ENCODE results near the gene EGFL7.
A peak's percentile ranks its signal among the peaks of the same experiment; 100 is the strongest.

Gene EGFL7

GRCh38 chr9:136673088-136673974 is 10.6 kb downstream of the EGFL7 start:
- no peak for DNase-seq (ENCODE audit: low spot score)

- no peak for DNase-seq (ENCODE audit: low spot score)
Measured at GRCh38 chr9:136673975-136674785, 11.5 kb downstream of the EGFL7 start.

- no peak for DNase-seq (ENCODE audit: low spot score)
Measured at GRCh38 chr9:136674786-136675349, 12.2 kb downstream of the EGFL7 start.

GRCh38 chr9:136675477-136676296 is 13.0 kb downstream of the EGFL7 start:
- no peak for DNase-seq (ENCODE audit: low spot score)

- no peak for DNase-seq (ENCODE audit: low spot score)
Measured at GRCh38 chr9:136676297-136676794, 13.6 kb downstream of the EGFL7 start.

- DNase-seq (ENCODE audit: low spot score): no peak
Measured at GRCh38 chr9:136676920-136677686, 14.4 kb downstream of the EGFL7 start.

GRCh38 chr9:136678034-136678433 is 15.3 kb downstream of the EGFL7 start:
- no peak for DNase-seq (ENCODE audit: low spot score)

- no peak for DNase-seq (ENCODE audit: low spot score)
Measured at GRCh38 chr9:136678624-136679023, 15.9 kb downstream of the EGFL7 start.

- no peak for DNase-seq (ENCODE audit: low spot score)
Measured at GRCh38 chr9:136679431-136679941, 16.8 kb downstream of the EGFL7 start.

GRCh38 chr9:136681029-136681428 is 18.3 kb downstream of the EGFL7 start:
- no peak for DNase-seq (ENCODE audit: low spot score)

- DNase-seq (ENCODE audit: low spot score): no peak
Measured at GRCh38 chr9:136681945-136682699, 19.4 kb downstream of the EGFL7 start.

- no peak for DNase-seq (ENCODE audit: low spot score)
Measured at GRCh38 chr9:136682710-136683109, 20.0 kb downstream of the EGFL7 start.

GRCh38 chr9:136683173-136683745 is 20.5 kb downstream of the EGFL7 start:
- no peak for DNase-seq (ENCODE audit: low spot score)

GRCh38 chr9:136683755-136684154 is 21.0 kb downstream of the EGFL7 start:
- DNase-seq (ENCODE audit: low spot score): no peak

- no peak for DNase-seq (ENCODE audit: low spot score)
Measured at GRCh38 chr9:136684339-136684738, 21.6 kb downstream of the EGFL7 start.

- no peak for DNase-seq (ENCODE audit: low spot score)
Measured at GRCh38 chr9:136684799-136685198, 22.1 kb downstream of the EGFL7 start.

GRCh38 chr9:136685216-136685615 is 22.5 kb downstream of the EGFL7 start:
- no peak for DNase-seq (ENCODE audit: low spot score)

GRCh38 chr9:136685790-136686533 is 23.2 kb downstream of the EGFL7 start:
- DNase-seq (ENCODE audit: low spot score): peak; percentile 67

- no peak for DNase-seq (ENCODE audit: low spot score)
Measured at GRCh38 chr9:136686534-136686793, 23.7 kb downstream of the EGFL7 start.
